ENCODE measurements around the gene EXOC5.

The EXOC5 gene

DNA sequence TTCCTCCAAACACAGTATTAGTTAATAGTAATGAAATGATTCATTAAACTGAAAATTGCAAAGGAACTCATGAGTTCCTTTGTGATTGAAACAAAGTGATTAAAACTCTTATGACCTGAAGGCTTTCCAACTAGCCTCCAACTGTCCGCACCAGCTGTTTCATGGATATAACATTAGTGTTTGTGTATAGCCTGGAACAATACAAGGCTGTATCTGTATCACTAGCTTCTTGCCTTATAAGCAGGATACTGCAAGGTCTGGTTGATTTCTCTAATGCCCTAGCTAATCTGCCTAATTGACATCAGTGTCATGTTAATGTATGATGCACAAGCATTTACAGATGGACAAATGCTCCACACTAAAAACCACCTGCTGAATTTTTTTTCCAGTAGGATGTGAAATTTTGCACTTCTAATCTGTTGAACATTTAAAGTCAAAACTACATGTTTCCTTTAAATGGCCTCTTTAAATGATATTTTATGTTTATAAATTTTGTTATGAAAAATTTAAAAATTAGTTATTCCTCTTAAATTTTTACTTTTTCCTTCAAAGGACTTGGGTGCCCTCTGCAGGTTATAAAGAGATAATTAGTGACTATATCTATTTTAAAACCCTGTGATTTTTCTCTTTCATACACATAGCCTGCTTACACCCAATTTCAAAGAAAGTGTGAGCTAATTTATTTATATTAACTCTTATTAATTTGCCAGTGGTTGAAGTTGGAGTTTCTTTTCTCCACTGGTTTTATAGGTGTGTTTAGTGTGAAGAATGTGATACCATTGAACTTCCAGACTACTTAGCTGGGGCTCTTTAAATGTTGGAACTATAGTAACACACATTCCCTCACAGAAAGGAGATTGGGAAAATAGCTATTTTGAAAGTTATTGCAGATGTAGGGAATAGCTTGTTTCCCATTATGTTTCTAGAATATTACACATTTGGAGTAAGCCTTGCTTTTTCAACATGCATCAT, 25.4 kb upstream of the EXOC5 start:
- no peak overlapping the region for H3K4me3 ChIP-seq (IDR thresholded peaks at IDR 0.05; ENCODE audit: insufficient read depth, low read depth, low read length)
- no peaks in the 10 kb centered on the region for H3K27me3 ChIP-seq (ENCODE audit: insufficient read depth, low read depth)
- no peaks in the 10 kb centered on the region for H3K4me1 ChIP-seq (ENCODE audit: low read depth, poor library complexity, severe bottlenecking)
- H3K27ac ChIP-seq, result no peak overlapping the region
- no peaks in the 10 kb centered on the region for H3K79me2 ChIP-seq (ENCODE audit: insufficient read depth, low read depth)
- H3K4me2 ChIP-seq, result no peak overlapping the region
- H2AFZ ChIP-seq (ENCODE audit: low read depth), result no peak overlapping the region
- no peaks in the 10 kb centered on the region for H3K36me3 ChIP-seq (ENCODE audit: insufficient read depth)
- H4K20me1 ChIP-seq (ENCODE audit: insufficient read depth), result no peaks in the 10 kb centered on the region
- TF ChIP-seq, protein P1, sequence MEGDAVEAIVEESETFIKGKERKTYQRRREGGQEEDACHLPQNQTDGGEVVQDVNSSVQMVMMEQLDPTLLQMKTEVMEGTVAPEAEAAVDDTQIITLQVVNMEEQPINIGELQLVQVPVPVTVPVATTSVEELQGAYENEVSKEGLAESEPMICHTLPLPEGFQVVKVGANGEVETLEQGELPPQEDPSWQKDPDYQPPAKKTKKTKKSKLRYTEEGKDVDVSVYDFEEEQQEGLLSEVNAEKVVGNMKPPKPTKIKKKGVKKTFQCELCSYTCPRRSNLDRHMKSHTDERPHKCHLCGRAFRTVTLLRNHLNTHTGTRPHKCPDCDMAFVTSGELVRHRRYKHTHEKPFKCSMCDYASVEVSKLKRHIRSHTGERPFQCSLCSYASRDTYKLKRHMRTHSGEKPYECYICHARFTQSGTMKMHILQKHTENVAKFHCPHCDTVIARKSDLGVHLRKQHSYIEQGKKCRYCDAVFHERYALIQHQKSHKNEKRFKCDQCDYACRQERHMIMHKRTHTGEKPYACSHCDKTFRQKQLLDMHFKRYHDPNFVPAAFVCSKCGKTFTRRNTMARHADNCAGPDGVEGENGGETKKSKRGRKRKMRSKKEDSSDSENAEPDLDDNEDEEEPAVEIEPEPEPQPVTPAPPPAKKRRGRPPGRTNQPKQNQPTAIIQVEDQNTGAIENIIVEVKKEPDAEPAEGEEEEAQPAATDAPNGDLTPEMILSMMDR (conservative IDR thresholded peaks at IDR 0.05; ENCODE audit: low read depth, low read length), result peak; percentile 33; the same call in 1 of the 2 replicates
- H3K9ac ChIP-seq, result no peak overlapping the region

DNA sequence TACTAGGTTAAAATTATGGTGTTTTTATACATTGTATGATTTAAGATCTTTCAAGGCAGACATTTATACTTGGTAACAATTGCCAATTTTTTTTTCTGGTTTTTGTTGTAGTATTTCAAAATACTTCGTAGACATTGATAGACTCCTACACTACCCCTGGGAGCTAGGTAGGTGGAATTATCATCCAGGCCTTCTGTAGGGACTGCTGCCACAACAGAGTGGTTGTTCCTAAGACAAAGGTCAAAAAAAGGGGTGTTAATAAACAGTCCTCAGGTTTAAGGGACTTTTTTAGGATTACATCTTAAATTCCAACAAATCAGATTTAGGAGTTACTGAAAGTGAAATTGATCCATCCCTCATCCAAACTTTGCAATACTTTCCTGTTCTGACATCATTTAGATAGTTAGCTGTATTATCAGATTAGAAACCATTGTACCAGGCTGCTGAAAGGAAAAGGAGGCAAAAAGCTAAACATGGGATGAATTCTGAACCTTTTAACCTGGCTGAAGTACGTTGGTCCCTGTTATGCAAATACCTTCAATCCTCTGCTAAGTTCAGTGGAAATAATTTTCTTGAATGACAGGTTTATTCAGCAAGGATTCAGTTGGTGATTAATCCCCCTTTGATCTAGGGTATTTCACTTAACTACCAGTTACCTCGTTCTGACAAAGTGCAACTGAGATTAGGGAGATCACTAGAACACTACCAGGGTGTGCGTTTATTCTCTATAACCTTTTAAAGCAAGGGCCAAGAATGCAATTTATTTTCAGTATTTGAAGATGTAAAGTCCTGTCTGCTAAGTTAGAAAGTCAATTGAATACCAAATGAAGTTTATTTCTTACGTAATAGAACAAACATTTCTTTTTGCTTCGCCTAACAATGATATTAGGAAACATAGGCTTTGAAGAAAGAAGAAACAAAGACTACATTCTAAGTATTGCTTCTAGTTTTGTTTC, 23.3 kb upstream of the EXOC5 start:
- Histone ChIP-seq H3K27me3 (ENCODE audit: insufficient read depth, low read depth) (no peaks in the 10 kb centered on the region), H3K36me3 (ENCODE audit: insufficient read depth) (no peaks in the 10 kb centered on the region), H3K9ac (no peak overlapping the region), H3K4me1 (ENCODE audit: low read depth, poor library complexity, severe bottlenecking) (no peaks in the 10 kb centered on the region), H3K4me2 (no peak overlapping the region), H3K4me3 (IDR thresholded peaks at IDR 0.05; ENCODE audit: insufficient read depth, low read depth, low read length) (no peak overlapping the region), H3K79me2 (ENCODE audit: insufficient read depth, low read depth) (no peaks in the 10 kb centered on the region), H3K27ac (no peak overlapping the region), H4K20me1 (ENCODE audit: insufficient read depth) (no peaks in the 10 kb centered on the region), H2AFZ (ENCODE audit: low read depth) (no peak overlapping the region)
- TF ChIP-seq, protein P1 (conservative IDR thresholded peaks at IDR 0.05; ENCODE audit: low read depth, low read length), result no peak

DNA sequence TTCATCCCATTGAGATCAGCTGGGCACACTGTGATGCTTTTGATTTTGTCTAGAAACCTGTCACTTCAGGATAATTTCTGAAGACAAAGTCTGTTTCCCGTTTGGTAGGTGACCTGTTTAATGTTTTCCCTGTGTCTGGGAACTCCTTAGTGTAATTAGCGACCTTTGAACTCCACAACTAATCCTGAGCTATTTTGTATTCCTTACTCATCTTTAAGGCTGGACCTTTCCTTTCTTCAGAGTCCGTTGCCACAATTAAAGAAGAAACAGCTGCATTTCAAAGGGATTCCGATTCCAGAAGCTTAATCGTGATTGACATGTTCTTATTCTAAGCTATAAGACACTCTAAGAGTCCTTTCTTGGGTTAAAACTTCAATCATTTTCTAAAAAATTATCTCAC, 22.0 kb upstream of the EXOC5 start:
- no peaks in the 10 kb centered on the region for H3K79me2 ChIP-seq (ENCODE audit: insufficient read depth, low read depth)
- no peaks in the 10 kb centered on the region for H3K36me3 ChIP-seq (ENCODE audit: insufficient read depth)
- H3K27ac ChIP-seq, result no peak overlapping the region
- no peak overlapping the region for H3K4me3 ChIP-seq (IDR thresholded peaks at IDR 0.05; ENCODE audit: insufficient read depth, low read depth, low read length)
- H2AFZ ChIP-seq (ENCODE audit: low read depth), result no peak overlapping the region
- H3K4me2 ChIP-seq, result no peak overlapping the region
- TF ChIP-seq, protein P1 (conservative IDR thresholded peaks at IDR 0.05; ENCODE audit: low read depth, low read length), result no peak
- H3K9ac ChIP-seq, result no peak overlapping the region
- H3K27me3 ChIP-seq (ENCODE audit: insufficient read depth, low read depth), result no peaks in the 10 kb centered on the region
- H4K20me1 ChIP-seq (ENCODE audit: insufficient read depth), result no peaks in the 10 kb centered on the region
- H3K4me1 ChIP-seq (ENCODE audit: low read depth, poor library complexity, severe bottlenecking), result no peaks in the 10 kb centered on the region

DNA sequence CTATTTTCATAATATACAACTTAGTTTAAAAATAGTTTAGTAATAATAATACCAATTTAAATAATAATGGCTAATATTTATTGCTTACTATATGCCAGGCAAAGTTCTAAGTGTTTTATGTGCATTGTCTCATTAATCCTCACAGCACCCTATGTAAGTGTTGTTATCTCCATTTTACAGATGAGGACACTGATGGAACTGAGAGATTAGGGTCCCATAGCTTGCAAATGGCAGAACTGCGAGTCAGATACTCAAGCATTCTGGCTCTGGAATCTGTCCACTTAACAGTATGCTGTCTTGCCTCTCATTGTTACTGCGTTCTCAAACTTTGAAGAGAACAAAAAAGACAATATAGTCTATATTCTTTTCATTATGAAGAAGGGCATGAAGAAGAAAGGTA, 19.0 kb upstream of the EXOC5 start:
- Histone ChIP-seq H3K4me3 (IDR thresholded peaks at IDR 0.05; ENCODE audit: insufficient read depth, low read depth, low read length) (no peak overlapping the region), H3K79me2 (ENCODE audit: insufficient read depth, low read depth) (no peaks in the 10 kb centered on the region), H2AFZ (ENCODE audit: low read depth) (no peak overlapping the region), H3K4me2 (no peak overlapping the region), H3K4me1 (ENCODE audit: low read depth, poor library complexity, severe bottlenecking) (no peaks in the 10 kb centered on the region), H3K27ac (no peak overlapping the region), H3K9ac (no peak overlapping the region), H3K36me3 (ENCODE audit: insufficient read depth) (no peaks in the 10 kb centered on the region), H3K27me3 (ENCODE audit: insufficient read depth, low read depth) (no peaks in the 10 kb centered on the region), H4K20me1 (ENCODE audit: insufficient read depth) (no peaks in the 10 kb centered on the region)
- TF ChIP-seq, protein P1 (conservative IDR thresholded peaks at IDR 0.05; ENCODE audit: low read depth, low read length), result no peak
